ENCODE measurements around the gene VAC14.

- TF ChIP-seq CTCF (conservative IDR thresholded peaks at IDR 0.05; ENCODE audit: low read depth, low read length) (no peak), EZH2 (IDR thresholded peaks at IDR 0.05; ENCODE audit: low read length, unreplicated experiment) (no peak), EZH2phosphoT487 (IDR thresholded peaks at IDR 0.05; ENCODE audit: borderline replicate concordance, low read length) (no peak)
These were observed 154.4 kb downstream of the VAC14 start, which contains the start of gene IL34 for GRCh38 chr16:70646260-70647241.
